ENCODE results near the gene MYL6B.
"Not testable (repeated sequence)": the region's sequence is repeated elsewhere in the genome, so short reads cannot be mapped to it uniquely, and the experiment has no call there.

The MYL6B gene

GRCh38 chr12:56152132-56152755 lies at the start of gene MYL6B:
Gene MYL6B, plus strand, starts transcription at chr12:56152587. Its CDS starts 1,332 bp downstream, at chr12:56153919.
- DNase-seq: peak; percentile 57 to 89

- no peak for DNase-seq
Observed at GRCh38 chr12:56102683-56103065, 49.7 kb upstream of the MYL6B start.

GRCh38 chr12:56103066-56103711 lies 49.2 kb upstream of the MYL6B start:
- no peak for DNase-seq

- no peak for DNase-seq
Observed at GRCh38 chr12:56103823-56104108, 48.6 kb upstream of the MYL6B start.

GRCh38 chr12:56104109-56104814 lies 48.1 kb upstream of the MYL6B start, which contains the start of gene PA2G4:
Gene PA2G4, plus strand, starts transcription at chr12:56104559. Its CDS starts 179 bp downstream, at chr12:56104738.
- DNase-seq: peak; percentile 96 to 99

- no peak for DNase-seq
Observed at GRCh38 chr12:56104815-56105608, 47.4 kb upstream of the MYL6B start.

- no peak for DNase-seq
Observed at GRCh38 chr12:56105609-56105902, 46.8 kb upstream of the MYL6B start.

- DNase-seq: no peak
Observed at GRCh38 chr12:56107242-56107641, 45.1 kb upstream of the MYL6B start.

GRCh38 chr12:56110571-56110970 lies 41.8 kb upstream of the MYL6B start:
- DNase-seq: no peak

- DNase-seq: no peak
Observed at GRCh38 chr12:56114084-56114483, 38.3 kb upstream of the MYL6B start.

GRCh38 chr12:56115329-56115728 lies 37.1 kb upstream of the MYL6B start:
- DNase-seq: no peak

- peak; percentile 96 for DNase-seq
Observed at GRCh38 chr12:56116267-56117081, 35.9 kb upstream of the MYL6B start, which contains the start of gene RPL41. Gene RPL41, plus strand, starts transcription at chr12:56116633.

- not testable (repeated sequence) for DNase-seq
Observed at GRCh38 chr12:56117082-56117706, 35.2 kb upstream of the MYL6B start.

- DNase-seq: peak; percentile 96 to 99
Observed at GRCh38 chr12:56117778-56118687, 34.4 kb upstream of the MYL6B start, which contains the start of gene ZC3H10. Gene ZC3H10, plus strand, starts transcription at chr12:56118266. Its CDS starts 2,297 bp downstream, at chr12:56120563.

- no peak for DNase-seq
Observed at GRCh38 chr12:56118688-56119357, 33.6 kb upstream of the MYL6B start.

- DNase-seq: peak; percentile 83 to 88
Observed at GRCh38 chr12:56119361-56119796, 33.0 kb upstream of the MYL6B start.

GRCh38 chr12:56120158-56120846 lies 32.1 kb upstream of the MYL6B start:
- no peak for DNase-seq

GRCh38 chr12:56121204-56121870 lies 31.1 kb upstream of the MYL6B start:
- DNase-seq: no peak

- no peak for DNase-seq
Observed at GRCh38 chr12:56122637-56123036, 29.8 kb upstream of the MYL6B start.

All from NCI-H446 (cell line).